ENCODE results near the gene VAX1. TPM values are rescaled to one million over a fixed set of nuclear protein-coding genes. Genes with fewer than 3 reads are reported as not detected.

Gene VAX1
- total and polyA plus RNA-seq, 2 donors (not counting 1 experiment from before 2014, with no cell fraction given) = not detected

DNA sequence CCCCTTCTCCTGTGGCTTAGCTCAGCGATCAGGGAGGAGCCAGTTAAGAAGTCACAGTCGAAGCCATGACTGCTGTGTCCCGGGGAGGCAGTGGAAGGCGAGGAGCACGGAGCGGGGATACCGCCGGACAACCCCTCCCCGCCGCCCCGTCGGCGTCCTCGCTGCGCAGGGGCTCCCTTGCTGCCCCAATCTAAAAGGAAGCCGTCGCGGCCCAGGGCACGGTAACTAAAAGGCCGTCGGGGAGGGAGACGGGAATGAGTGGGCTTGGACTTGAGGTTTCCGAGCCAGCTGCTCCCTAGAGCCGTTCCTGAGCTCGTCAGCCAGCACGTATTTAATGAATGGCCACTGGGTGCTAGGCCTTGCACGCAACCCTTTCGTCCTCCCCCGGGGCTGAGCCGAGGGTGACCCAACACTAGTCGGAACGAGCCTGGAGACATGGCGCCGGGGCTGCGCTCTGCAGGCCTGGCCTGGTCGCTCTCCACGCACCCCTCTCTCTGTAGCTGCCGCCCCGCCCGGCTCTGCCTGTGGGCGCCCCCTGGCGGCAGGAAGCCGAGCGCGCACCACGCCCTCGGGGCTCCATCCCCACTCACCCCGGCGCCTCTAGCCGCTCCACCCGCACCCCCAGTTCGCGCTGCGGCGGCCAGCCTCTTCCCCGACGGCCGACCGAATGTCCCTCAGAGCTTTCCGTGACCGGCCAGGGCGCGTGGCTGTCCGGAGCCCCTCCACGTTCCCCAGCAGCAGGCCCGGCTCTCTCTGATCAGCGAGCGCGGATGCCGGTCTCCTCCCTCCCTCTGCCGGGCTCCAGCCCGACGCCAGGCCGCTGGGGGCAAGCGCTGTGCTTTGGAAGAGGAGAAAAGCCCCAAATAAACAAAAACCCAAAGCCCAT, 30.0 kb upstream of the VAX1 start:
- Mint-ChIP-seq H3K4me3 (peak overlapping the region; percentile 50), H3K27ac (no peak overlapping the region), H3K9me3 (ENCODE audit: insufficient read depth) (peaks cover 2% of the 10 kb centered on the region), H3K27me3 (peaks cover 66% of the 10 kb centered on the region), H3K4me1 (peaks cover 17% of the 10 kb centered on the region)
- DNase-seq (peak; percentile 67), ATAC-seq (ENCODE audit: low read depth) (peak; percentile 82)
- H3K4me1 ChIP-seq (ENCODE audit: control insufficient read depth in 2 of 2, insufficient read depth in 2 of 2, low read length in 2 of 2) = peaks cover 22 to 26% of the 10 kb centered on the region in 2 donors
- no peaks in the 10 kb centered on the region for H3K79me2 ChIP-seq (ENCODE audit: control insufficient read depth, insufficient read depth, low read length)
- H3K4me3 ChIP-seq (ENCODE audit: control extremely low read depth in 1 of 5, extremely low read depth in 1 of 5, insufficient read depth in 1 of 5, low read depth in 2 of 5, low read length in 4 of 5) = no peak overlapping the region
- H2AFZ ChIP-seq (ENCODE audit: insufficient read depth, low read depth, low read length, poor library complexity, severe bottlenecking) = peak overlapping the region; percentile 42
- peak overlapping the region; percentile 60 for H3K4me2 ChIP-seq (replicated peaks; ENCODE audit: low read depth, low read length, poor library complexity, severe bottlenecking)
- H3K27ac ChIP-seq (ENCODE audit: low read length in 2 of 2) = no peak overlapping the region
- POLR2A ChIA-PET = no interaction called here
- TF ChIP-seq, protein P1, sequence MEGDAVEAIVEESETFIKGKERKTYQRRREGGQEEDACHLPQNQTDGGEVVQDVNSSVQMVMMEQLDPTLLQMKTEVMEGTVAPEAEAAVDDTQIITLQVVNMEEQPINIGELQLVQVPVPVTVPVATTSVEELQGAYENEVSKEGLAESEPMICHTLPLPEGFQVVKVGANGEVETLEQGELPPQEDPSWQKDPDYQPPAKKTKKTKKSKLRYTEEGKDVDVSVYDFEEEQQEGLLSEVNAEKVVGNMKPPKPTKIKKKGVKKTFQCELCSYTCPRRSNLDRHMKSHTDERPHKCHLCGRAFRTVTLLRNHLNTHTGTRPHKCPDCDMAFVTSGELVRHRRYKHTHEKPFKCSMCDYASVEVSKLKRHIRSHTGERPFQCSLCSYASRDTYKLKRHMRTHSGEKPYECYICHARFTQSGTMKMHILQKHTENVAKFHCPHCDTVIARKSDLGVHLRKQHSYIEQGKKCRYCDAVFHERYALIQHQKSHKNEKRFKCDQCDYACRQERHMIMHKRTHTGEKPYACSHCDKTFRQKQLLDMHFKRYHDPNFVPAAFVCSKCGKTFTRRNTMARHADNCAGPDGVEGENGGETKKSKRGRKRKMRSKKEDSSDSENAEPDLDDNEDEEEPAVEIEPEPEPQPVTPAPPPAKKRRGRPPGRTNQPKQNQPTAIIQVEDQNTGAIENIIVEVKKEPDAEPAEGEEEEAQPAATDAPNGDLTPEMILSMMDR (IDR thresholded peaks at IDR 0.05) = peak; percentile 74
- no peak for TF ChIP-seq EZH2 (IDR thresholded peaks at IDR 0.05; ENCODE audit: borderline replicate concordance, insufficient read depth, low read depth, low read length, poor library complexity, severe bottlenecking)
- peaks cover 0 to 48% (median 0%) of the 10 kb centered on the region in 3 donors for H3K9me3 ChIP-seq (ENCODE audit: control extremely low read depth in 1 of 3, control insufficient read depth in 2 of 3, insufficient read depth in 1 of 3, low read length in 2 of 3)
- peaks cover 0 to 91% (median 72%) of the 10 kb centered on the region in 4 experiments for H3K27me3 ChIP-seq (replicated peaks in 1 of 4; ENCODE audit: control extremely low read depth in 1 of 4, control insufficient read depth in 3 of 4, insufficient read depth in 4 of 4, low read length in 3 of 4)
- H3K9ac ChIP-seq (ENCODE audit: low read length) = no peak overlapping the region
- CTCF ChIA-PET = interaction anchor here (1.0 to 4.1 kb wide), 10 partner anchors 7 to 380 kb away, joined by 3 to 35 read pairs (median 4); no protein-coding TSS in a partner anchor
- H3K36me3 ChIP-seq (replicated peaks in 1 of 2; ENCODE audit: control extremely low read depth in 1 of 2, control insufficient read depth in 1 of 2, extremely low read depth in 1 of 2, insufficient read depth in 2 of 2, low read length in 1 of 2) = no peaks in the 10 kb centered on the region
- 5% methylated on average over 66 of the region's 75 CpGs for WGBS (ENCODE audit: insufficient coverage)
- no peaks in the 10 kb centered on the region for H4K20me1 ChIP-seq (ENCODE audit: control insufficient read depth, insufficient read depth, low read length, poor library complexity, severe bottlenecking)
- intact Hi-C loops (cut with micrococcal nuclease) = loop anchor here (5.0 kb wide), 1 partner anchor 36 kb away; no protein-coding TSS in a partner anchor
